GM19397 (cell line): ENCODE data around the gene EXOSC1.
"Not testable (repeated sequence)": the region's sequence is repeated elsewhere in the genome, so short reads cannot be mapped to it uniquely, and the experiment has no call there.

Experiments
- ATAC-seq: cut with Tn5 transposase; IDR thresholded peaks from one replicate; pipeline ENCODE4 v1.9.1; 2021; ENCODE audit warnings: mild to moderate bottlenecking, moderate library complexity; ENCODE audit not compliant: unreplicated experiment

EXOSC1 gene

DNA sequence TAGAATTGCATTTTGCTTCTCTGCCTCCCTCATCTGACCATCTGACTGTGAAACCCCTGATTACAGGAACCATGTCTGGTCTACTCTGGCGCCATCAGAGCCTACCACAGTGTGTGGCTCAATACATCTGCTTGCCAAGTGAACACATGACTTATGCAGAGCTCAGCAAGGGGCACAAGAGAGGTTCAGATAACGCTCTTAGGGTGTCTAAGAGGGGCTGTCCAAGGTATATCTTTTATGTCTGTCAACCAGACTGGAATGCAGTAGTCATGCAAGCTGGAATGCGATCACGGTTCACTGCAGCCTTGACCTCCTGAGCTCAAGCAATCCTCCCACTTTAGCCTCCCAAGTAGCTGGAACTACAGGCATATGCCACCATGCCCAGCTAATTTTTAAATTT lies 34.4 kb downstream of the EXOSC1 start:
- no peak for ATAC-seq

GRCh38 chr10:97408496-97408992 lies 37.3 kb downstream of the EXOSC1 start:
- no peak for ATAC-seq

DNA sequence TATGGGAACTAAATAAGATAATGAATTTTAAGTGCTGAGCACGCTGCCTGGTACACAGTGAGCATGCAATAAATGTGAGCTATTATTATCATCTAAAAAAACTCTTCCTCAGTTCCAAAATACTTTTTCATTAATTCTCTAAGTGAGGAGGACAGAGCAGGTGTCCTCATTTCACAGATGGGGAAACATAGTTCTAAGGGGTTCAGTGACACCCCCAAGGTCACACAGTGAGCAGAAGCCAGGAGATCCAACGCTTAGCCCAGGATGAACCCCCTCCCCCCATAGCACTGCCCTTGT lies 37.9 kb downstream of the EXOSC1 start:
- no peak for ATAC-seq

DNA sequence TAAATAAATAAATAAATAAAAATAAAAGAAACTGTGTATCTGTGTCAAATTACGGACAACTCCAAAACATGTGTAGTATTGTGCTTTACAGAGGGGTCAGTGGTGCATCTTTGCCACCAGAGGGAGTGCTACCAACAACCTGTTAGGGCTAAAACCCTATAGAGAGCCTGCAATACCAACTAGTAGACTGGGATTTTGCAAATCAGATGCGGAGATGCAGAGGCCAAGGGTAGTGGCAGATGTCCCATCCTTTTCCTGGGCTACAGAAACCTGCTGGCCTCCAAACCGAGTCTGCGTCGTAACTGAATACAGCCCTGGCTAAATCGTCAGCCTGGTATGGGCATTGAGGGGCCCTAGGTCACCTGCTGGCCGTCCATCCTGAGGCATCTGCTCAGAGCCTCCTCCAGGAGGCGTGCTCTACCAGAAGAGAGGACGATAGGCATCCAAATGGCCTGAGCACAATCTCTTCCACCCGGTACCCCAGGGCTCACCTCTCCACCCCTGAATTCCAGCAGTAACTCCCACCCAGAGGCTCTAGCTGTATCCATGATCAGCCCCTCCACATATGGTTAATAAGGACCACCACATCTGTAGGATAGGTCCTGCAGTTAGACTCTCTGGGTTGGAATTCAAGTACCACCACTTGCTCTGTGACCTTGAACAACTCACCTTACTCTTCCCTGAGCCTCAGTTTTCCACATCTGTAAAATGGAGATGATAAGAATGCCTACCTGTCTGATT lies 38.4 kb downstream of the EXOSC1 start:
- ATAC-seq: peak; percentile 83

GRCh38 chr10:97406483-97406882 lies 39.3 kb downstream of the EXOSC1 start:
- ATAC-seq: not testable (repeated sequence)

DNA sequence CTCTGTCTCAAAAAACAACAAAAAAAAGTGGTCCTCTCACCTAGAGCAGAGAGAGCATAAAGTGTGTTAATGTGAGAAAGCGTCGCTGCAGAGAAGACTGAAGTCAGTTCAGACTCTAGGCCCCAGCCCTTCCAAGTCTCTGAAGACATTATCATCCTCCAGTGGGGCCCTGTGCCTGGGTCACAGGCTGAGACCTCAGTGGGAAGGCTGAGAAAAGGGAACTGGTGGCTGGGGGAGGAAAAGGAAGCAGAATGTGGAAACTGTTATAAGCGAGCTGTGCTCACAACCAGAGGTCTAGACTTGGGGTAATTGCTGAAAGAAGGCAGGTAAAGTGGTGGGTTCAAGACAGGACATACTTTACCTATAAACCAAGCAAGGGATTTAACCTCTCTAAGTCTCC lies 39.7 kb downstream of the EXOSC1 start:
- no peak for ATAC-seq

DNA sequence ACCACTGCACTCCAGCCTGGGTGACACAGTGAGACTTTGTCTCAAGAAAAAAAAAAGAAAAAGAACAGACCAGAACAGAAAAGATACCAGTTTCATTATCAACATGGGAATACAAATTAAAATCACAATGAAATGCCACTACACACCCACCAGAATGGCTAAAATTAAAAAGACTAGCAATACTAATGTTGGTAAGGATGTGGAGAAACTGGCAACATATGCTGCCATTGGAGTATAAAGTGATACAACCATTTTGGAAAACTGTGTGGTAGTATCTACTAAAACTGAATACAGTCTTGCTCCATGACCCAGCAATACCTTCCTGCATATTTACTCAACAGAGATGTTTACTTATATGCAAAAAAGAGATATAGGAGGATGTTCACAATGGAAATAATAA lies 41.8 kb downstream of the EXOSC1 start:
- no peak for ATAC-seq

DNA sequence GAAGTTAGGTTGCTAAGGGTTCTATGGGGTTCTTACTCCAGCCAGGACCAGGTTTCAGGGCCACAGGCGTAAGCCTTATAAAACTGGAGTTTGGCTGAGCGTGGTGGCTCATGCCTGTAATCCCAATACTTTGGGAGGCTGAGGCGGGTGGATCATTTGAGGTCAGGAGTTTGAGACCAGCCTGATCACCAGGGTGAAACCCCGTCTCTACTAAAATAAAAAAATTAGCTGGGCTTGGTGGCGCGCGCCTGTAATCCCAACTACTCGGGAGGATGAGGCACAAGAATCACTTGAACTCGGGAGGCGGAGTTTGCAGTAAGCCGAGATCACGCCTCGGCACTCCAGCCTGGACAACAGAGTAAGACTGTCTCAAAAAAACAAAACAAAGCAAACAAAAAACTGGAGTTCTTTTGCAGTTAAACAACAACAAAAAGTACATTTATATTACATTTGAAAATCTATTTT lies 44.3 kb downstream of the EXOSC1 start:
- ATAC-seq: no peak

- peak; percentile 97 for ATAC-seq
Observed at GRCh38 chr10:97400665-97401454, 44.9 kb downstream of the EXOSC1 start, which contains the start of gene RRP12. Gene RRP12 (minus strand): TSS chr10:97401340. CDS start chr10:97401231, 109 bp downstream.

- ATAC-seq: no peak
Observed at GRCh38 chr10:97399843-97400545, 45.8 kb downstream of the EXOSC1 start.

DNA sequence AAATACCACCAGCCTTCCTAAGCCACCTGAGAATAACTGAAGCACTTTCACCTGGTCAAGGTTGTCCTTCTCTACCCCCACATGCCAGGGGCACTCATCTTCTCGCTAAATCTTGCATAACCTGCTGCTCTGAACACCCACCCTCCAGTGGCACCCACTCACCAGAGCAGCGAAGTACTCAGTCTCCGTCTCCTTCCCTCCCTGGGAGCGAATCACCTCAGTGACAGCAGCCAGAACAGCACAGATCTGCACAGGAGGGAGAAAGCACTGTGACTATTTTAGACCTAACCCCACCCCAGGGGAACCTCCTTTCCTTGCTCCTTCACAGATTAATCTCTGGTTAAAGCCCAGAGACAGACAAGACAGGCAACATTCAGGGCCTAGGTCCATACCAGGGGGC lies 49.8 kb downstream of the EXOSC1 start:
- ATAC-seq: no peak

DNA sequence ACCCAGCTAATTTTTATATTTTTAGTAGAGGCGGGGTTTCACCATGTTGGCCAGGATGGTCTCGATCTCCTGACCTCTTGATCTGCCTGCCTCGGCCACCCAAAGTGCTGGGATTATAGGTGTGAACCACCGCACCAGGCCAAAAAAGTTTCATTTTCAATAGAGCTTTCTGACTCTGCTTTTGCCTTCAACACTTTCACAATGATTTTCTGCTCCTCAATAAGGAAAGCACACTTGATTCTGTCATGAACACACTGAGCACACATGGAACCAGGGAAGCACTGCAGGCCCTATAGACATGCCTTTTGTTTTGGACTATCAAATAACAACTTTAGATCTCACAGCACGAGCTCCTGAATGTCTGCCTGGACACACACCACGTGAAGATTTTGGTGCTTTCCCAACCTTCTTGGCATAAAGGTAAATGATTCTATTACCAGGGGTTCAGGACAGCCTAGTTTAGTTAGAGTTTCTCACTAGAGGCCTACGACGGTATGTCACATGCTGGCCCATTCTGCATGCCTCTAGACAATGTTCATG lies 52.7 kb downstream of the EXOSC1 start:
- no peak for ATAC-seq

DNA sequence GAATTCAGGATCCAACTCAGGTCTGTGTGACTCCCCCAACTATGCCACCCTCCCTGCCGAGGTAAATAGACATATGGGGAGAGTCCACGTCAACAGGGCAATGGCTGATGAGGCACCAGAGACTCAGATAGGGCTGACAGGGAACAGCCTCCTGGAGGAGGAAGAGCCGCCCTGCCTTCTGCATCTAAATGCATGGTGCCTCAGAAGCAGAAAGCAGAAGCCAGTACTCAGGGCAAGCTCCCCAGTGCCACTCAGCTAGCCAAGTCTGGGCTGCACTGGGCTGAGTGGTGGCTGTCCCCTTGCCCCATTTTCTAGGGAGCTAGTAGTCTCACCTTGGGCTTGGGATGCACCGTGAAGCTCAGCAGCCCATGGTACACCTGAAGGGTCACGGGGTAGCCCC lies 55.7 kb downstream of the EXOSC1 start:
- ATAC-seq: no peak

GRCh38 chr10:97388152-97388551 lies 57.7 kb downstream of the EXOSC1 start:
- no peak for ATAC-seq
